Measurements from ENCODE around the gene WNK4. TPM values are rescaled to one million over a fixed set of nuclear protein-coding genes. Genes with fewer than 3 reads are reported as not detected.

Gene WNK4
- total and polyA plus RNA-seq, 8 donors = 1.1 to 30.4 (median 2.7) TPM

DNA sequence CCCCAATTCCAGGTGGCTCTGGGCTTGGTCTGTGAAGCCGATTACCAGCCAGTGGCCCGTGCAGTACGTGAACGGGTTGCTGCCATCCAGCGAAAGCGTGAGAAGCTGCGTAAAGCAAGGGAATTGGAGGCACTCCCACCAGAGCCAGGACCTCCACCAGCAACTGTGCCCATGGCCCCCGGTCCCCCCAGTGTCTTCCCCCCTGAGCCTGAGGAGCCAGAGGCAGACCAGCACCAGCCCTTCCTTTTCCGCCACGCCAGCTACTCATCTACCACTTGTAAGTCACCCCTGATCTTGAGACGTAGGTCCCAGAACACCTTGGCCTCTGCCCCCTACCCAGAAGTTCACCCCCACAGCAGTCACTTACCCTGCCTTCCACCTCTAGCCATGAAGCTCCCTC is 6.9 kb downstream of the WNK4 start:
- 85 to 93% (median 90%) methylated on average over 11 of the region's 11 CpGs for WGBS, 5 donors
- no peaks in the 10 kb centered on the region for H3K9me3 ChIP-seq
- H3K27ac ChIP-seq = no peak overlapping the region
- TF ChIP-seq POLR2A (IDR thresholded peaks at IDR 0.05) = no peak
- TF ChIP-seq POLR2AphosphoS5 (IDR thresholded peaks at IDR 0.05) = no peak
- TF ChIP-seq, protein P1, sequence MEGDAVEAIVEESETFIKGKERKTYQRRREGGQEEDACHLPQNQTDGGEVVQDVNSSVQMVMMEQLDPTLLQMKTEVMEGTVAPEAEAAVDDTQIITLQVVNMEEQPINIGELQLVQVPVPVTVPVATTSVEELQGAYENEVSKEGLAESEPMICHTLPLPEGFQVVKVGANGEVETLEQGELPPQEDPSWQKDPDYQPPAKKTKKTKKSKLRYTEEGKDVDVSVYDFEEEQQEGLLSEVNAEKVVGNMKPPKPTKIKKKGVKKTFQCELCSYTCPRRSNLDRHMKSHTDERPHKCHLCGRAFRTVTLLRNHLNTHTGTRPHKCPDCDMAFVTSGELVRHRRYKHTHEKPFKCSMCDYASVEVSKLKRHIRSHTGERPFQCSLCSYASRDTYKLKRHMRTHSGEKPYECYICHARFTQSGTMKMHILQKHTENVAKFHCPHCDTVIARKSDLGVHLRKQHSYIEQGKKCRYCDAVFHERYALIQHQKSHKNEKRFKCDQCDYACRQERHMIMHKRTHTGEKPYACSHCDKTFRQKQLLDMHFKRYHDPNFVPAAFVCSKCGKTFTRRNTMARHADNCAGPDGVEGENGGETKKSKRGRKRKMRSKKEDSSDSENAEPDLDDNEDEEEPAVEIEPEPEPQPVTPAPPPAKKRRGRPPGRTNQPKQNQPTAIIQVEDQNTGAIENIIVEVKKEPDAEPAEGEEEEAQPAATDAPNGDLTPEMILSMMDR (IDR thresholded peaks at IDR 0.05) = no peak
- no peak for TF ChIP-seq EP300 (IDR thresholded peaks at IDR 0.05)
- peaks cover under 1 to 19% (median 3%) of the 10 kb centered on the region in 4 donors for H3K4me1 ChIP-seq
- no peak overlapping the region for H3K4me3 ChIP-seq
- peaks cover 4 to 61% (median 31%) of the 10 kb centered on the region in 3 donors for H3K27me3 ChIP-seq
- no peak for DNase-seq
- intact Hi-C loops (cut with DNase I; ENCODE audit: low total_unique reads) = no loop called here
- H3K36me3 ChIP-seq = no peaks in the 10 kb centered on the region

DNA sequence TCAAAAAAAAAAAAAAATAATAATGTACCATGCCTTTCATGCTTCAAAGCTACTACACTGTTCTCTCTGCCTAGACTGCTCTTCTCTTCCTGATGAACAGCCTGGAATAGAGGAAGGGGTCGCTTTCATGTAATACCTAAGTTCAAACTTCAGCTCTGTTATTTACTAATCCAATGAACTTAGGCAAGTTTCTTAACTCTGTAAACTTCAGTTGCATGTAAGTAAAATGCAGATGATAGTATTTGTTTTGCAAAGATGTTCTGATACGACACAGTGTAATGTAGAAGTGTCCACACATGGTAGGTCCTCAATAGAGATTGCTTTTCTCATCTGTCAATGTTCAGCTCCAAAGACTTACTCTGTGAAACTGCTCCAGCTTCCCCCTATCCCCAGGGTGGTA is 11.5 kb downstream of the WNK4 start:
- Histone ChIP-seq H3K27ac (no peak overlapping the region), H3K4me1 (peaks cover 3 to 14% (median 9%) of the 10 kb centered on the region in 4 donors), H3K27me3 (peaks cover 0 to 15% (median 0%) of the 10 kb centered on the region in 3 donors), H3K36me3 (peaks cover 0 to 26% (median 17%) of the 10 kb centered on the region in 4 donors), H3K4me3 (no peak overlapping the region), H3K9me3 (no peaks in the 10 kb centered on the region)
- 67 to 76% (median 71%) methylated on average over 2 of the region's 2 CpGs for WGBS, 5 donors
- DNase-seq = no peak
- intact Hi-C loops (cut with DNase I; ENCODE audit: low total_unique reads) = no loop called here
- TF ChIP-seq POLR2A (IDR thresholded peaks at IDR 0.05) = no peak
- no peak for TF ChIP-seq EP300 (IDR thresholded peaks at IDR 0.05)
- TF ChIP-seq POLR2AphosphoS5 (IDR thresholded peaks at IDR 0.05) = no peak
- TF ChIP-seq, protein P1 (IDR thresholded peaks at IDR 0.05) = no peak

DNA sequence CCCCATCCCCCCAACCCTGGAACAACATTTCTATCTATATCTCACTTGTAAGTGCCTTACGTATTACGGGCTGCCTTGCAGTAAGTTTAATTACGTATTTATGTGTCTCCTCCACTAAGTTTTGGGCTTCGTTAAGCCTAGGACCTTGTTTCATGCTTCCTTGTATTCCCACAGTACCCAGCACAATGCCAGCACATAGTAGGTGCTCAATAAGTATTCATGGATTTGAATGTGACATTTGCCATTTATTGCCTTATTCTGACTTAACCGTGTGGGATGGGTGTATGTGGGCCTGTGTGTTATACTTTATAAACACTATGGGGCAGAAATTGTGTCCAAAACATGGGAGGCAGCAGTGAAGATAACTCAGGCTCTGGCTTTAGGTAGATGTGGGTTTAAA is 12.1 kb downstream of the WNK4 start:
- Histone ChIP-seq H3K36me3 (peaks cover 0 to 28% (median 17%) of the 10 kb centered on the region in 4 donors), H3K4me3 (no peak overlapping the region), H3K4me1 (peaks cover 9 to 20% (median 15%) of the 10 kb centered on the region in 4 donors), H3K9me3 (no peaks in the 10 kb centered on the region), H3K27me3 (peaks cover 0 to 9% (median 0%) of the 10 kb centered on the region in 3 donors), H3K27ac (no peak overlapping the region)
- intact Hi-C loops (cut with DNase I; ENCODE audit: low total_unique reads) = no loop called here
- TF ChIP-seq POLR2AphosphoS5 (IDR thresholded peaks at IDR 0.05) (no peak), EP300 (IDR thresholded peaks at IDR 0.05) (no peak), POLR2A (IDR thresholded peaks at IDR 0.05) (no peak)
- TF ChIP-seq, protein P1 (IDR thresholded peaks at IDR 0.05) = no peak
- WGBS, 5 donors = 50 to 69% (median 56%) methylated on average over 5 of the region's 5 CpGs
- DNase-seq = no peak

GRCh38 chr17:42795061-42795460 is 14.7 kb downstream of the WNK4 start:
- Histone ChIP-seq H3K27ac (peak overlapping the region in 2 of 5 donors; percentile 21 to 31), H3K4me3 (no peak overlapping the region), H3K36me3 (peaks cover 0 to 28% (median 17%) of the 10 kb centered on the region in 4 donors), H3K27me3 (no peaks in the 10 kb centered on the region), H3K4me1 (peaks cover 14 to 36% (median 27%) of the 10 kb centered on the region in 4 donors), H3K9me3 (no peaks in the 10 kb centered on the region)
- TF ChIP-seq POLR2AphosphoS5 (IDR thresholded peaks at IDR 0.05) = no peak
- no peak for TF ChIP-seq EP300 (IDR thresholded peaks at IDR 0.05)
- 52 to 70% (median 63%) methylated on average over 4 of the region's 4 CpGs for WGBS, 5 donors
- DNase-seq = no peak
- intact Hi-C loops (cut with DNase I; ENCODE audit: low total_unique reads) = no loop called here

- no peaks in the 10 kb centered on the region for H3K27me3 ChIP-seq
- 79 to 87% (median 85%) methylated on average over 10 of the region's 10 CpGs for WGBS, 5 donors
- H3K4me3 ChIP-seq = no peak overlapping the region
- H3K27ac ChIP-seq = peak overlapping the region in 2 of 5 donors; percentile 21 to 31
- intact Hi-C loops (cut with DNase I; ENCODE audit: low total_unique reads) = no loop called here
- no peak for DNase-seq
- H3K9me3 ChIP-seq = no peaks in the 10 kb centered on the region
- peaks cover 14 to 36% (median 27%) of the 10 kb centered on the region in 4 donors for H3K4me1 ChIP-seq
- peaks cover 0 to 28% (median 17%) of the 10 kb centered on the region in 4 donors for H3K36me3 ChIP-seq
- TF ChIP-seq POLR2AphosphoS5 (IDR thresholded peaks at IDR 0.05) = no peak
- no peak for TF ChIP-seq POLR2A (IDR thresholded peaks at IDR 0.05)
- TF ChIP-seq EP300 (IDR thresholded peaks at IDR 0.05) = no peak
- TF ChIP-seq, protein P1 (IDR thresholded peaks at IDR 0.05) = no peak
These were observed 15.1 kb downstream of the WNK4 start for GRCh38 chr17:42795465-42795864.

Data from stomach (tissue), 9 donors.